Right lobe of liver (tissue), 6 donors: ENCODE data around the gene DACT3. TPM values are rescaled to one million over a fixed set of nuclear protein-coding genes. Genes with fewer than 3 reads are reported as not detected.

ENCODE experiments used
- ATAC-seq, 4 donors: fragments of 200-7000 bp; cut with Tn5 transposase; one replicate each; pipeline ENCODE4 v1.9.1; 2020; ENCODE audit warnings: mild to moderate bottlenecking in 4 of 4, moderate library complexity in 4 of 4
- DNase-seq, 3 donors: peaks; one replicate each; pipeline ENCODE4 v3.0.0-alpha.2; 2020
- H3K27ac ChIP-seq, 3 donors: fragments of 200-600 bp; one replicate each; pipeline ENCODE4 v1.8.0; 2022
- H3K27me3 ChIP-seq, 2 donors: fragments of 200-600 bp; one replicate each; pipeline ENCODE4 v1.8.0; 2022
- H3K36me3 ChIP-seq, 4 donors: fragments of 200-600 bp; sonication (generic) in 1 of 4; one replicate each; pipeline versions ENCODE4 v1.5.1 to v1.8.0; 2017 to 2022; ENCODE audit warnings: control low read depth in 1 of 4
- H3K4me1 ChIP-seq, 4 donors: fragments of 200-600 bp; sonication (generic) in 1 of 4; one replicate each; pipeline versions ENCODE4 v1.5.1 to v1.8.0; 2017 to 2022; ENCODE audit warnings: control low read depth in 1 of 4
- H3K4me3 ChIP-seq, 3 donors: fragments of 200-600 bp; one replicate each; pipeline ENCODE4 v1.8.0; 2022
- H3K9me3 ChIP-seq, 4 donors: fragments of 200-600 bp; sonication (generic) in 1 of 4; one replicate each; pipeline versions ENCODE4 v1.5.1 to v1.8.0; 2017 to 2022; ENCODE audit warnings: control low read depth in 1 of 4
- POLR2A ChIP-seq: fragments of 450-650 bp; IDR thresholded peaks from one replicate; pipeline ENCODE4 v1.6.1; 2017; ENCODE audit warnings: antibody characterized with exemption, mild to moderate bottlenecking
- WGBS: methylation state at CpG from one replicate; pipeline ENCODE4 v1.1.6; 2018; ENCODE audit warnings: low coverage, low lambda C conversion rate; ENCODE audit not compliant: insufficient coverage; ENCODE audit errors: missing lambda C conversion rate; 5-methylcytosine and 5-hydroxymethylcytosine counted together
- intact Hi-C, 2 donors: fragments of 100-400 bp; cut with DNase I; formaldehyde crosslinking; loops; one replicate each; pipeline versions ENCODE4 v1.11.2 to v1.14.1; 2022
- long read RNA-seq: library from polyadenylated mRNA; unstranded; transcript quantifications from one replicate; pipeline ENCODE4 v2.0.0, GENCODE V29; 2019
- total RNA-seq, 6 experiments: library from RNA; depleted of rRNA in 2 of 6; stranded (reverse); fragments of >200 nt in 2 of 6; fragmentation: NEBNext Ultra II Directional in 3 of 6; extraction: Animal tissue kit (Norgen Biotek cat#: 25700) in 3 of 6; gene quantifications; one replicate each; pipeline versions ENCODE4 v1.1.0 to v1.2.4, GENCODE V29; 2016 to 2023
- TF ChIP-seq, protein P1 (sequence below), 4 donors: fragments of 200-600 bp in 3 of 4; fragments of 450-650 bp in 1 of 4; IDR thresholded peaks; one replicate each; pipeline versions ENCODE4 v1.5.1 to v1.8.0; 2016 to 2022; ENCODE audit warnings: antibody characterized with exemption in 4 of 4, mild to moderate bottlenecking in 2 of 4
- donor health status: DM: no; HTN: yes; CAD: no.
- donor health status: DM: no; HTN: no; CAD: no.
- donor health status: DM: no; HTN: no; CAD: no.
- donor health status: DM: no; HTN: yes; CAD: no.
- donor health status: DM: no; HTN: yes; CAD: no.

The DACT3 gene, protein sequence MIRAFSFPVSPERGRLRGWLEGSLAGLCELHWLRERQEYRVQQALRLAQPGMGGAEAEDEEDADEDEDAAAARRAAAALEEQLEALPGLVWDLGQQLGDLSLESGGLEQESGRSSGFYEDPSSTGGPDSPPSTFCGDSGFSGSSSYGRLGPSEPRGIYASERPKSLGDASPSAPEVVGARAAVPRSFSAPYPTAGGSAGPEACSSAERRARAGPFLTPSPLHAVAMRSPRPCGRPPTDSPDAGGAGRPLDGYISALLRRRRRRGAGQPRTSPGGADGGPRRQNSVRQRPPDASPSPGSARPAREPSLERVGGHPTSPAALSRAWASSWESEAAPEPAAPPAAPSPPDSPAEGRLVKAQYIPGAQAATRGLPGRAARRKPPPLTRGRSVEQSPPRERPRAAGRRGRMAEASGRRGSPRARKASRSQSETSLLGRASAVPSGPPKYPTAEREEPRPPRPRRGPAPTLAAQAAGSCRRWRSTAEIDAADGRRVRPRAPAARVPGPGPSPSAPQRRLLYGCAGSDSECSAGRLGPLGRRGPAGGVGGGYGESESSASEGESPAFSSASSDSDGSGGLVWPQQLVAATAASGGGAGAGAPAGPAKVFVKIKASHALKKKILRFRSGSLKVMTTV
- total RNA-seq = 1 to 10 TPM in 3 of 6 experiments, under 1 TPM in 3; 0.46 to 1.6 (median 0.93) TPM
- long read RNA-seq = 0 reads

DNA sequence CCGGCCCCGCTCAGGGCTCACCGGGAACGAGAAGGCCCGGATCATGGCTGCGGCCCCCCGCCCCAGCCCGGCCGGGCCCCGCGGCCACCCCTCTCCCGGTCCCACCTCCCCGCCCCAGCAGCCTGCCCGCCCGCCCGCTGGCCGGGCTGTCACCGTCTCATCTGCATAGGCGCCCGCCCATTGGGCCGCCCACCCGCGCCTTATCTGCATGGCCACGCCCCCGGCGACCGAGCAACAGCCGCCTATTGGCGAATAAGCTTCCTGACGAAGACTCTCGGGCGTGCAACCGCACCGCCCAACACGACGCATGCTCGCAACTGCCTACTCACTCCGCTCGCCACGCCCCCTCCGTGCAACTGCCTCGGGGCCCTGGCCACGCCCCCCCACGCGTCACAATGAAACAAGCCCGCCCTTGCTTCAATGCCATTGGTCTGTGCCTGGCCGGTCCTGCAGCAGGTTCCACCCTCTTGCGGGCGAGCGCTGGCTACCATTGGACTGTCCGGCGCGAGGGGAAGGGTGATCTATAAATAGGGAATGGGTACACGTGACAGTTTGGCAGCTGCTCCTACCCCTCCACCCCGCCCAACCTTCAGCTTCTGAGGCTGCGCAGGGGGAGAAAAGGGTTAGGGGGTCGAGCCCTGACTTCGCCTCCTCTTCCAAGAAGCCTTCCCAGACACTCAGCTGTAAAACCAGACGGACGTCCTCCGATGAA is at the start of gene DACT3:
Gene DACT3, minus strand, starts transcription at position 163 of the 712 bp plus-strand sequence. Its CDS starts 118 bp downstream, at position 45.
- 0% methylated on average over 15 of the region's 61 CpGs for WGBS
- H3K27me3 ChIP-seq = no peaks in the 10 kb centered on the region
- ATAC-seq (peak; percentile 93 to 96 (median 96)), DNase-seq (peak; percentile 100)
- H3K27ac ChIP-seq = peak within 1 kb of the TSS in 2 of 3 donors; percentile 39 to 57
- TF ChIP-seq, protein P1, sequence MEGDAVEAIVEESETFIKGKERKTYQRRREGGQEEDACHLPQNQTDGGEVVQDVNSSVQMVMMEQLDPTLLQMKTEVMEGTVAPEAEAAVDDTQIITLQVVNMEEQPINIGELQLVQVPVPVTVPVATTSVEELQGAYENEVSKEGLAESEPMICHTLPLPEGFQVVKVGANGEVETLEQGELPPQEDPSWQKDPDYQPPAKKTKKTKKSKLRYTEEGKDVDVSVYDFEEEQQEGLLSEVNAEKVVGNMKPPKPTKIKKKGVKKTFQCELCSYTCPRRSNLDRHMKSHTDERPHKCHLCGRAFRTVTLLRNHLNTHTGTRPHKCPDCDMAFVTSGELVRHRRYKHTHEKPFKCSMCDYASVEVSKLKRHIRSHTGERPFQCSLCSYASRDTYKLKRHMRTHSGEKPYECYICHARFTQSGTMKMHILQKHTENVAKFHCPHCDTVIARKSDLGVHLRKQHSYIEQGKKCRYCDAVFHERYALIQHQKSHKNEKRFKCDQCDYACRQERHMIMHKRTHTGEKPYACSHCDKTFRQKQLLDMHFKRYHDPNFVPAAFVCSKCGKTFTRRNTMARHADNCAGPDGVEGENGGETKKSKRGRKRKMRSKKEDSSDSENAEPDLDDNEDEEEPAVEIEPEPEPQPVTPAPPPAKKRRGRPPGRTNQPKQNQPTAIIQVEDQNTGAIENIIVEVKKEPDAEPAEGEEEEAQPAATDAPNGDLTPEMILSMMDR (IDR thresholded peaks at IDR 0.05) = peak in 1 of 4 donors; percentile 18
- no peak for TF ChIP-seq POLR2A
- no peaks in the 10 kb centered on the region for H3K9me3 ChIP-seq
- intact Hi-C loops = loop anchor here in 1 of 2 donors (5.0 kb wide), 1 partner anchor 49 kb away; no protein-coding TSS in a partner anchor
- no peaks in the 10 kb centered on the region for H3K36me3 ChIP-seq
- peak within 1 kb of the TSS; percentile 44 to 61 (median 51) for H3K4me3 ChIP-seq
- H3K4me1 ChIP-seq = peaks cover 0 to 10% (median 0%) of the 10 kb centered on the region in 4 donors

DNA sequence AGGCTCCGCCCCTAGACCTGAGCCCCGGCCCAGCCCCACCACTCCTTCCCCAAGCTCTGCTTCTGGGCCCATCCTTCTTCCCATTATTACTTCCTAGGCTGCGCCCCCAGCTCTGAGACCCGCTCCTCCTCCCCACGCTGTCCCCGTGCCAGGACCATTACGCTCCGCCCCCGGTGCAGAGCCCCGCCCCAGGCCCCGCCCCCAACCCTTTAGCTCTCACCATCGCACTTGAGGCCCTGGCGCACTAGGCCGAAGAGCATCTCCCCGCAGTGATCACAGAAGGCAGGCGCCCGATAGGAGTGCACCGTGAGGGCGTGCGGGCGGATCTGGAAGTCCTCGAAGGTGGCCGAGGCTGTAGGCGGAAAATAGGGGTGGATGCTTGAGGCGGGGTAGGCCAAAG is 49.7 kb upstream of the DACT3 start:
- no peak for ATAC-seq
- H3K4me1 ChIP-seq = peaks cover 0 to 13% (median 5%) of the 10 kb centered on the region in 4 donors
- intact Hi-C loops = no loop called here
- H3K4me3 ChIP-seq = no peak overlapping the region
- H3K27ac ChIP-seq = no peak overlapping the region
- 83% methylated on average over 20 of the region's 25 CpGs for WGBS
- no peaks in the 10 kb centered on the region for H3K27me3 ChIP-seq
- DNase-seq = no peak
- TF ChIP-seq, protein P1 (IDR thresholded peaks at IDR 0.05) = no peak
- no peak for TF ChIP-seq POLR2A
- peaks cover 0 to 11% (median 7%) of the 10 kb centered on the region in 4 donors for H3K36me3 ChIP-seq
- H3K9me3 ChIP-seq = no peaks in the 10 kb centered on the region

DNA sequence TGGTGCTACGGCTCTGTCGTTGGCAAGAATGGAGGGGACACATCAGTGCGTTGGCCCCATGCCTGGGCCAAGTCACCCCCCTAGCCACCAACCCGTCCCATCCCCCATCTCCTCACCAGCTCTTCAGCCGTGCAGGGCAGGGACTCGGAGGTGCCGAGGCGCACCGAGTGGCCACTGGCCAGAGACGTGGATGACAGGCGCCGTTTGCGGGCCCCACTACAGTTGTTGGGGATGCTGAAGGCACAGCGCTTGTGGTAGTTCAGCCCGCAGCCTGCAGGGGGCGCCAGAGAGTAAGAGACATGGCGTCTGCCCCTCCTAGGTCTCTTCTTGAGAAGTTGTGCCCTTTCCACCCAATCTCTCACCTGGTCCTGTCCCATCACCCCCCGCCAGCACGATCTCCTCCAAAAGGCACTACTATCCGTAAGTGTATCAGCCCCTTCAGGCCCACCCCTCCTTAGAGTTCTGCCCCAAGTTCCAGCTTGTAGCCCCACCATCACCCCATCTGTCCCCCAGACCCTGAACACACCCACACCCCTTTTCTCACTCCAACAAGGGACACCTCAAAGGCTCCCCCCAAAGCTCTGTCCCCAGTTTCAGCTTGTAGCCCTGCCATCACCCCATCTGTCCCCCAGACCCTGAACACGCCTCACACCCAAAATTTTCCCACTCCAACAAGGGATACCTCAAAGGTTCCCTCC is 43.5 kb upstream of the DACT3 start:
- H3K36me3 ChIP-seq = peaks cover 0 to 53% (median 26%) of the 10 kb centered on the region in 4 donors
- 36% methylated on average over 11 of the region's 21 CpGs for WGBS

More for the DNA sequence above, 43.5 kb upstream of the DACT3 start:
- no peak for TF ChIP-seq POLR2A
- TF ChIP-seq, protein P1 (IDR thresholded peaks at IDR 0.05) = peak; percentile 82 to 96 (median 91)
- H3K27ac ChIP-seq = no peak overlapping the region
- no peaks in the 10 kb centered on the region for H3K4me1 ChIP-seq
- intact Hi-C loops = no loop called here
- ATAC-seq (peak; percentile 77 to 92 (median 86)), DNase-seq (peak; percentile 71 to 76 (median 74))
- H3K4me3 ChIP-seq = no peak overlapping the region
- no peaks in the 10 kb centered on the region for H3K27me3 ChIP-seq
- H3K9me3 ChIP-seq = no peaks in the 10 kb centered on the region
